ENCODE data around the gene PTPRN2. TPM values are rescaled to one million over a fixed set of nuclear protein-coding genes. Genes with fewer than 3 reads are reported as not detected.

Gene PTPRN2
- total RNA-seq, 2 experiments from 2014 or later = 0.46 to 0.51 TPM

DNA sequence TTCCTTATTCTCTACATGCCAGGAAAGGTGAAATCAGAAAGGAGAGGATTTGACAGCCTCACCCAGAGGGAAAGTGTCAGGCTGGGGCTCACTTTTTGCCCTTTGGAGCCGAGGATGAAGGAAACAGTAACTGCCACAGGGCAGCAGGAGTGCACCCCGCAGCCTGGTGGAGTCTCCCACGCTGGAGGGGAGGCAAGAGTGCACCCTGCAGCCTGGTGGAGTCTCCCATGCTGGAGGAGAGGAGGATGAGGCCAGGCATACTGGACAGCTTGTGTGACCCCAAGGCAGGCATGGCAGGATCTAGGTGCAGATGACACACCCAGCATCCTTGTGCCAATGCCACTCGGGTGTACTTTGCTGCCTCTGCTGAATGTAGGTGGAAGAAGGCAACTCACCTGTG lies 766.8 kb downstream of the PTPRN2 start:
- intact Hi-C loops (cut with DNase I, micrococcal nuclease) = loop anchor here in 1 of 2 experiments (10.0 kb wide), 1 partner anchor 516 kb away; no protein-coding TSS in a partner anchor
- H3K9me3 Mint-ChIP-seq (ENCODE audit: low read depth) = no peaks in the 10 kb centered on the region

DNA sequence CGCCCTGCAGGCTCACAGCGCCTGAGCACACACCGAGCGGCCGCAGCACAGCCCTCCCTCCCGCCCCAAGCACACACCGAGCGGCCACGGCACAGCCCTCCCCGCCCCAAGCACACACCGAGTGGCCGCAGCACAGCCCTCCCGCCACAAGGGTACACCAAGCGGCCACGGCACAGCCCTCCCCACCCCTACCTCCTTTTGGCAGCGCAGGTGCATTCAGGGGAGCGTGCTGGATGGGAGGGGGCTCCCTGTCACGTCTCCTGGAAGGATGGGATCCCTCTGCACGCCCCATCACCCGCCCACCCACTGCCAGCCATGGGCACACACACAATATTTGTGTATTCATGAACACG lies 768.2 kb downstream of the PTPRN2 start:
- Mint-ChIP-seq H3K27ac (no peak overlapping the region), H3K4me3 (no peak overlapping the region), H3K4me1 (peaks cover 4% of the 10 kb centered on the region), H3K9me3 (ENCODE audit: low read depth) (no peaks in the 10 kb centered on the region), H3K27me3 (no peaks in the 10 kb centered on the region), H3K36me3 (ENCODE audit: low read depth) (no peaks in the 10 kb centered on the region)
- ATAC-seq (no peak), DNase-seq (no peak)
- ChIA-PET CTCF (no interaction called here), POLR2A (no interaction called here)
- intact Hi-C loops (cut with DNase I, micrococcal nuclease) = no loop called here

More for the DNA sequence above, 766.8 kb downstream of the PTPRN2 start:
- ChIA-PET CTCF (no interaction called here), POLR2A (no interaction called here)
- no peaks in the 10 kb centered on the region for H3K27me3 Mint-ChIP-seq
- ATAC-seq = no peak
- no peak for DNase-seq
- H3K4me3 Mint-ChIP-seq = no peak overlapping the region
- H3K27ac Mint-ChIP-seq = no peak overlapping the region
- peaks cover 14% of the 10 kb centered on the region for H3K4me1 Mint-ChIP-seq
- no peaks in the 10 kb centered on the region for H3K36me3 Mint-ChIP-seq (ENCODE audit: low read depth)

DNA sequence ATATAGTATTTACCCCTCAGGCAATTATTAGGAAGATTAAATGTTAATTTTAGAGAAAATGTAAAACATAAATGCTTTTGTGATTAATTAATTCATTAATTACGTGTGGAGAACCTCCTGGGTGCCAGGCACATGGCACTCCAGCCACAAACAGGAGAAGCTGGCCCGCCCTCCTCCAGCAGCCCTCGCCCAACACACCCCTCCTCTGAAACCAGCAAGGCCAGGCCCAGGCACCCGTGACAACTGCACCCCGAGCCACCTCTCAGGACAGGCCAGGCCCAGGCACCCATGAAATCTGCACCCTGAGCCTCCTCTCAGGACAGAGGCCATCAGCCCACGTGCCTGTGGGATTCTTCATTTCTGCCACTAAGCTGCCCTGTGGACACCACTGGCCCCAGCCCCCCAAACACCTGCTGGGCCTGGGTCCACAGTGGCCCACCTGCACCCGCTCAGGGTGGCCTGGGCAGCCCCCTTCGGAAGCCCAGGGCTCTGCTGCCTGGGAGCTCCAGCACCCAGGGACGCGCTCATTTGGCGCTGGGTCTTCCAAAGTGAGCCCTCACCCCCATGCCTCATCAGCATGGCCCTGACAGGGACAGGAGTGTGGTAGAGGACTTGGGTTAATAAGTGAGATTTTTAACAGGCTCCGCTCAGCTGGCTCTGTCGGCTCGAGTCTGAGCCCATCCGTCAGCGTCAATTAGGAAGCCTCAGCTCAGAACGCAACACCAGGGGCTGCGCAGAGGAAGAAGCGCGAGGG lies 768.7 kb downstream of the PTPRN2 start:
- Mint-ChIP-seq H3K27me3 (no peaks in the 10 kb centered on the region), H3K9me3 (ENCODE audit: low read depth) (no peaks in the 10 kb centered on the region), H3K4me3 (no peak overlapping the region), H3K27ac (no peak overlapping the region), H3K4me1 (peaks cover 4% of the 10 kb centered on the region), H3K36me3 (ENCODE audit: low read depth) (no peaks in the 10 kb centered on the region)
- DNase-seq (no peak), ATAC-seq (no peak)
- ChIA-PET CTCF (no interaction called here), POLR2A (no interaction called here)
- intact Hi-C loops (cut with DNase I, micrococcal nuclease) = no loop called here

DNA sequence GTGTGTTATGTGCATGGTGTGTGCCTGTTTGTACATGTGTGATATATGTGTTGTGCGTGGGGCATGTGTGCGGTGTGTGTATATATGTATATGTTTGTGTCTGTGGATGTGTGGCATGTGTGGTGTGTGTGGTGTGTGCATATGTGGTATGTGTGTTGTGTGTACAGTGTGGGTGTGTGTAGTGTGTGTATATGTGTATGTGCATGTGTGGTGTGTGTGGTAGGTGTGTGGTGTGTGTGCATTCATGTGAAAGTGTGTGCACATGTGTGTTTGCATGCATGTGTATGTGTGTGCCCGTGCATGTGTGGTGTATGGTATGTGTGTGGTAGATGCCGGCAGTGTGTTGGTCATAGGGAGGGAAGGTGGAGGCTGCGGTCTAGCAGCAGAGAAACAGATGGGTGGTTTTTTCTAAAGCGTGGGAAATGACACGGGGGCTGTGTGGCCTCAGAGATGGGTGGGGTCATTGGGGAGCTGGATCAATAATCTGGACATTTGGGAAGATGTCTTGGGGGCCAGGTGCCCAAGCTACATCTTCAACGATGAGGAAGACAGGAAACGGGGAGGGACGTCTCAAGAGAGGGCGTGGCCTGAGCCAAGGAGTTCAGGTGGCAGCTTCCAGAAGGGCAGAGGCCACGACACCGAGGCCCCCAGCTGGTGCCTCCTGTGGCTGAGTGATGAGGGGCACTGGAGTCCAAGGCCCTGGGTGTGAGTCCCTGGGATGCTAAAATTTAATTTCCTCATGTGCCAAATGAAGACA lies 769.5 kb downstream of the PTPRN2 start:
- no peak for ATAC-seq
- no peak overlapping the region for H3K4me3 Mint-ChIP-seq
- H3K4me1 Mint-ChIP-seq = peaks cover 4% of the 10 kb centered on the region
- no peaks in the 10 kb centered on the region for H3K9me3 Mint-ChIP-seq (ENCODE audit: low read depth)
- H3K27ac Mint-ChIP-seq = no peak overlapping the region
- CTCF ChIA-PET = no interaction called here
- POLR2A ChIA-PET = no interaction called here
- DNase-seq = no peak
- intact Hi-C loops (cut with DNase I, micrococcal nuclease) = no loop called here
- no peaks in the 10 kb centered on the region for H3K27me3 Mint-ChIP-seq
- H3K36me3 Mint-ChIP-seq (ENCODE audit: low read depth) = no peaks in the 10 kb centered on the region

- no peak overlapping the region for H3K4me3 Mint-ChIP-seq
- ChIA-PET POLR2A (no interaction called here), CTCF (no interaction called here)
- no peaks in the 10 kb centered on the region for H3K36me3 Mint-ChIP-seq (ENCODE audit: low read depth)
- no peaks in the 10 kb centered on the region for H3K9me3 Mint-ChIP-seq (ENCODE audit: low read depth)
- no peak for DNase-seq
- intact Hi-C loops (cut with DNase I, micrococcal nuclease) = no loop called here
- no peak overlapping the region for H3K27ac Mint-ChIP-seq
- H3K27me3 Mint-ChIP-seq = no peaks in the 10 kb centered on the region
- ATAC-seq = no peak
- peaks cover 4% of the 10 kb centered on the region for H3K4me1 Mint-ChIP-seq
These were observed 770.2 kb downstream of the PTPRN2 start for GRCh38 chr7:157817433-157817832.

GRCh38 chr7:157816526-157817250 lies 770.9 kb downstream of the PTPRN2 start:
- H3K4me1 Mint-ChIP-seq = peaks cover 4% of the 10 kb centered on the region
- DNase-seq (no peak), ATAC-seq (no peak)
- no peaks in the 10 kb centered on the region for H3K9me3 Mint-ChIP-seq (ENCODE audit: low read depth)
- no peak overlapping the region for H3K4me3 Mint-ChIP-seq
- ChIA-PET CTCF (no interaction called here), POLR2A (no interaction called here)
- no peaks in the 10 kb centered on the region for H3K27me3 Mint-ChIP-seq
- no peaks in the 10 kb centered on the region for H3K36me3 Mint-ChIP-seq (ENCODE audit: low read depth)
- H3K27ac Mint-ChIP-seq = no peak overlapping the region
- intact Hi-C loops (cut with DNase I, micrococcal nuclease) = no loop called here

DNA sequence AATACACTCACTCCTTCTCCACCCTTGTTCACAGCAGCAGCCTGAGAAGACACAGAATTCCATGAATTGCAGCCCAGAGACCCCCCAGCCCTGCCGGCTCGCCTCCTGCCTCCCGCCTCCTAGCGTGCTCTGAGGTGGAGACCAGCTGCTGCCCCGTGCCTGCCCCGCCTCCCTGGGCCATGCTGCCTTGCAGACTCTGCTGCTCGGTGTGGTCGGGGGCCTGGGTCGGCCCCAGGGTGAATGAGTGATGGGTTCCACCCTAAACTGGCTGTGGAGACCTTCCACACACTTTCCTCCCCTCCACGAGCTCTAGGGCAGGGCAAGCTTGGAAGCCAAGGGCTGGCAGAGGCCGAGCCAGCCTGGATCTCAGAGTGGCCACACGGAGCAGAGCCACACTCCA lies 771.5 kb downstream of the PTPRN2 start:
- DNase-seq (no peak), ATAC-seq (no peak)
- ChIA-PET POLR2A (no interaction called here), CTCF (no interaction called here)
- intact Hi-C loops (cut with DNase I, micrococcal nuclease) = no loop called here
- peaks cover 4% of the 10 kb centered on the region for H3K4me1 Mint-ChIP-seq
- no peaks in the 10 kb centered on the region for H3K27me3 Mint-ChIP-seq
- H3K4me3 Mint-ChIP-seq = no peak overlapping the region
- no peaks in the 10 kb centered on the region for H3K9me3 Mint-ChIP-seq (ENCODE audit: low read depth)
- no peak overlapping the region for H3K27ac Mint-ChIP-seq
- H3K36me3 Mint-ChIP-seq (ENCODE audit: low read depth) = no peaks in the 10 kb centered on the region

DNA sequence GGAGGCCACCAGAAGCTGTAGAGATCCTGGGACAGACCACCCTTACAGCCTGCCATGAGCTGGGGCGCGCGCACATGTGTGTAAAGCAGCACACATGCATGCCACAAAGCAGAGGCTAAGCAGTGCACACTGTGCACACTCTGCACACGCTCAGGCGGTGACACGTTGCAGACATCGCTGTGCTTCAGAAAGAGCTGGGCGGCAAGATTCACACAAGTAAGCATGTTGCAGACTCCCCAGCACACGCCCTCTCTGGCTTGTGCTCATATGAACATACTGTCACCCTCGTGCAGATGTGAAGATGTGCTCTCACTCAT lies 772.0 kb downstream of the PTPRN2 start:
- H3K36me3 Mint-ChIP-seq (ENCODE audit: low read depth) = no peaks in the 10 kb centered on the region
- H3K9me3 Mint-ChIP-seq (ENCODE audit: low read depth) = no peaks in the 10 kb centered on the region
- H3K4me3 Mint-ChIP-seq = no peak overlapping the region
- no peak for DNase-seq
- ChIA-PET CTCF (no interaction called here), POLR2A (no interaction called here)
- no peak for ATAC-seq
- intact Hi-C loops (cut with DNase I, micrococcal nuclease) = no loop called here
- H3K27ac Mint-ChIP-seq = no peak overlapping the region
- H3K4me1 Mint-ChIP-seq = peaks cover 4% of the 10 kb centered on the region
- no peaks in the 10 kb centered on the region for H3K27me3 Mint-ChIP-seq

GRCh38 chr7:157814931-157815705 lies 772.5 kb downstream of the PTPRN2 start:
- ATAC-seq (no peak), DNase-seq (no peak)
- H3K9me3 Mint-ChIP-seq (ENCODE audit: low read depth) = no peaks in the 10 kb centered on the region
- CTCF ChIA-PET = no interaction called here
- POLR2A ChIA-PET = no interaction called here
- intact Hi-C loops (cut with DNase I, micrococcal nuclease) = no loop called here
- H3K27me3 Mint-ChIP-seq = no peaks in the 10 kb centered on the region
- peaks cover 4% of the 10 kb centered on the region for H3K4me1 Mint-ChIP-seq
- no peak overlapping the region for H3K4me3 Mint-ChIP-seq
- H3K36me3 Mint-ChIP-seq (ENCODE audit: low read depth) = no peaks in the 10 kb centered on the region
- H3K27ac Mint-ChIP-seq = no peak overlapping the region

GRCh38 chr7:157813741-157814661 lies 773.6 kb downstream of the PTPRN2 start:
- no peak for DNase-seq
- POLR2A ChIA-PET = no interaction called here

GRCh38 chr7:157813053-157813452 lies 774.6 kb downstream of the PTPRN2 start:
- Mint-ChIP-seq H3K36me3 (ENCODE audit: low read depth) (no peaks in the 10 kb centered on the region), H3K9me3 (ENCODE audit: low read depth) (peaks cover 3% of the 10 kb centered on the region), H3K4me3 (no peak overlapping the region), H3K4me1 (peaks cover 3% of the 10 kb centered on the region), H3K27ac (no peak overlapping the region), H3K27me3 (no peaks in the 10 kb centered on the region)
- CTCF ChIA-PET = interaction anchor here (0.8 kb wide), 1 partner anchor 22 kb away, joined by 3 read pairs; no protein-coding TSS in a partner anchor
- DNase-seq (no peak), ATAC-seq (no peak)
- POLR2A ChIA-PET = no interaction called here
- intact Hi-C loops (cut with DNase I, micrococcal nuclease) = no loop called here

More at GRCh38 chr7:157813741-157814661, 773.6 kb downstream of the PTPRN2 start:
- Mint-ChIP-seq H3K4me3 (no peak overlapping the region), H3K9me3 (ENCODE audit: low read depth) (no peaks in the 10 kb centered on the region), H3K4me1 (peaks cover 4% of the 10 kb centered on the region), H3K27me3 (no peaks in the 10 kb centered on the region), H3K27ac (no peak overlapping the region), H3K36me3 (ENCODE audit: low read depth) (no peaks in the 10 kb centered on the region)
- no peak for ATAC-seq
- intact Hi-C loops (cut with DNase I, micrococcal nuclease) = no loop called here
- CTCF ChIA-PET = no interaction called here
